Aorta (tissue), 5 donors: ENCODE results near the gene SPRED3. TPM values are rescaled to one million over a fixed set of nuclear protein-coding genes. Genes with fewer than 3 reads are reported as not detected.

Source experiments
- ATAC-seq: fragments of 200-7000 bp; cut with Tn5 transposase; one replicate; pipeline ENCODE4 v1.9.1; 2022; ENCODE audit warnings: moderate library complexity; ENCODE audit not compliant: low FRiP score
- DNase-seq, 2 donors: peaks; one replicate each; pipeline ENCODE4 v3.0.0-alpha.2; 2020
- H3K27ac ChIP-seq, 2 donors: one replicate each; pipeline ENCODE4 v1.5.1; 2013; ENCODE audit warnings: low read length in 2 of 2, mild to moderate bottlenecking in 2 of 2, moderate library complexity in 2 of 2, control low read depth in 1 of 2, inconsistent platforms in 1 of 2, low read depth in 1 of 2
- H3K27me3 ChIP-seq, 2 donors: one replicate each; pipeline ENCODE4 v1.6.1; 2013; ENCODE audit warnings: control low read depth in 1 of 2, low read length in 1 of 2, mild to moderate bottlenecking in 1 of 2, moderate library complexity in 1 of 2; ENCODE audit not compliant: insufficient read depth in 2 of 2, control insufficient read depth in 1 of 2
- H3K36me3 ChIP-seq, 2 donors: one replicate each; pipeline ENCODE4 v1.6.1; 2013; ENCODE audit warnings: control low read depth in 1 of 2, low read length in 1 of 2, mild to moderate bottlenecking in 1 of 2; ENCODE audit not compliant: insufficient read depth in 2 of 2, control insufficient read depth in 1 of 2
- H3K4me1 ChIP-seq, 2 donors: one replicate each; pipeline ENCODE4 v1.6.1; 2013; ENCODE audit warnings: low read length in 2 of 2, control low read depth in 1 of 2, mild to moderate bottlenecking in 1 of 2, moderate library complexity in 1 of 2; ENCODE audit not compliant: insufficient read depth in 2 of 2, control insufficient read depth in 1 of 2
- H3K4me3 ChIP-seq, 2 donors: one replicate each; pipeline ENCODE4 v1.5.1; 2013; ENCODE audit warnings: low read length in 2 of 2, control low read depth in 1 of 2, mild to moderate bottlenecking in 1 of 2
- H3K9me3 ChIP-seq: one replicate; pipeline ENCODE4 v1.6.1; 2013; ENCODE audit warnings: mild to moderate bottlenecking, low read length; ENCODE audit not compliant: control insufficient read depth
- WGBS, 2 donors: extraction: QIAGEN DNeasy Blood & Tissue Kit; methylation state at CpG; one replicate each; pipeline ENCODE4 v1.1.7; 2013; 5-methylcytosine and 5-hydroxymethylcytosine counted together
- intact Hi-C, 2 donors: fragments of 100-400 bp; cut with DNase I; formaldehyde crosslinking; loops; one replicate each; pipeline versions ENCODE4 v1.14.2 to v1.15.0; 2022
- polyA plus RNA-seq, 2 donors: library from polyadenylated mRNA; stranded (reverse); fragments of 200-250 nt; gene quantifications; one replicate each; pipeline ENCODE4 v1.2.3, GENCODE V29; 2013
- total RNA-seq, 2 donors: library from RNA; stranded (reverse); fragmentation: NEBNext Ultra II Directional; extraction: Animal tissue kit (Norgen Biotek cat#: 25700); gene quantifications; one replicate each; pipeline ENCODE4 v1.2.1, GENCODE V29; 2021
- donor health status: healthy with polysubstance abuse.
- donor health status: Bipolar disorder and iron deficiency.
- donor health status: DM: no; HTN: no; CAD: no.
- donor health status: DM: no; HTN: no; CAD: no.
- donor health status: DM: yes; HTN: yes; CAD: no.

SPRED3 gene
- total and polyA plus RNA-seq, 4 donors: 1.9 to 26.1 (median 15.5) TPM

DNA sequence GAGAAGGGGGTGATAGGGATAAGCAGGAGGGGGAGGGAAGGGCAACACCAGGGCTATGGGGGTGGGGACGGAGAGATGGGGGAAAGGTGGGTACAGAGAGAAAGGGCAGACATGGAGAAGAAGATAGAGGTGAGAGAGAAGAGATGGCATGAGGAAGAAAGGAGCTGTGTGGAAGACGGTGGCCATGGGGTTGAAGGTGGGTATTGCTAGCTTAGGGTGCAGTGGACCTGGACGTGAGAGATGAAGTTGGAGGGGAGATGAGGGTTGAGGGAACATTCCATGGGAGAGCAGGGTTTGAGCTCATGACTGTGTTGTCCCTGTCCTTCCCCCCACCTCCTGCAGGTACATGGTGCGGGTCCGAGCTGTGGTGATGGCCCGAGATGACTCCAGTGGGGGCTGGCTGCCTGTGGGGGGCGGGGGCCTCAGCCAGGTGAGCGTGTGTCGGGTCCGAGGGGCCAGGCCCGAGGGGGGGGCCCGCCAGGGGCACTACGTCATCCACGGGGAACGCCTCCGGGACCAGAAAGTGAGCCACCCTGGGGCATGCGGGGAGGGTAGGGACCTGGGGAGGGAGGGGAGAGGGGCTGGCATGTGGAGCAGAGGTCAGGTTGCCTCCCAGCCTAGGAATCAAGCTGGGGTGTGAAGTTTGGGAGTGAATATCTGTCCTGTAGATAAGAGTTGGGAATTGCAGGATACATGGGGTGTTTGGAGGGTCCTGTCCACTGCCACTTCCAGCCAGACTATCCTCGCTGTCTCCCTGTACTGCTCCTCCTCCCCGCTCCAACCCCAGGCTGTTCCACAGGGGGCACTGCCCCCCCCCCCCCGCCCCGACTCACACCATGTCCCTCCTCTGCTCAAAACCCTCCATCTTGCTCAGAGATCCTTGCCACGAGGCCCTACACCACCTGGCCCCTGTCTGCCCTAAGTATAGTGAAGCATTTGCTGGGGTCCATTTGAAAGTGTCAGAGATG, 1.7 kb downstream of the SPRED3 start:
- Histone ChIP-seq H3K9me3 (no peaks in the 10 kb centered on the region), H3K4me1 (no peaks in the 10 kb centered on the region), H3K27me3 (no peaks in the 10 kb centered on the region), H3K36me3 (no peaks in the 10 kb centered on the region), H3K27ac (no peak overlapping the region), H3K4me3 (no peak overlapping the region)
- ATAC-seq: no peak
- WGBS, 2 donors: 61 to 63% methylated on average over 16 to 22 of the region's 22 CpGs
- intact Hi-C loops: loop anchor here in 1 of 2 donors (5.0 to 10.0 kb wide), 3 partner anchors 53 to 345 kb away; partner anchors contain the start of gene CATSPERG
- DNase-seq: no peak

DNA sequence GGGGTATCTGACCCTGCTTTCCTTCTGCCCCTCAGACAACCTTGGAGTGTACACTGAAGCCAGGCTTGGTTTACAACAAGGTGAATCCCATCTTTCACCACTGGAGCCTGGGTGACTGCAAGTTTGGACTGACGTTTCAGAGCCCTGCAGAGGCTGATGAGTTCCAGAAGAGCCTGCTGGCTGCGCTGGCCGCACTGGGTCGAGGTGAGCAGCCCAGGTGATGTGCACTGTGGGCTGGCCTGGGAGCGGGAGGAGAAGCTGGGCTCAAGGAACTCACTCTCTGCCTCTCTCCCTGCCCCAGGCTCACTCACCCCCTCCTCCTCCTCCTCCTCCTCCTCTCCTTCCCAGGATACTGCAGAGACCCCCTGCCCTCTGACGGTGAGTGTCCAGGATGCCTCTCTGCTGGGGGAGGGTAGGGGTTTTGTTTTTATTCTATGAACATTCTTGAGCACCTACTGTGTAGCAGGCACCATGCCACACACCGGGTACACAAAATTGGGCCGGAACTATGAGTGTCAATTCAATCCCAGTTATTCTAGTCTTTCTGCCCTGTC, 3.5 kb downstream of the SPRED3 start:
- 73 to 79% methylated on average over 8 of the region's 8 CpGs for WGBS, 2 donors
- no peak overlapping the region for H3K27ac ChIP-seq
- H3K9me3 ChIP-seq: no peaks in the 10 kb centered on the region
- no peak overlapping the region for H3K4me3 ChIP-seq
- H3K4me1 ChIP-seq: no peaks in the 10 kb centered on the region
- ATAC-seq: no peak
- no peaks in the 10 kb centered on the region for H3K36me3 ChIP-seq
- DNase-seq: no peak
- intact Hi-C loops: loop anchor here in 1 of 2 donors (10.0 kb wide), 1 partner anchor 343 kb away; no protein-coding TSS in a partner anchor
- no peaks in the 10 kb centered on the region for H3K27me3 ChIP-seq

DNA sequence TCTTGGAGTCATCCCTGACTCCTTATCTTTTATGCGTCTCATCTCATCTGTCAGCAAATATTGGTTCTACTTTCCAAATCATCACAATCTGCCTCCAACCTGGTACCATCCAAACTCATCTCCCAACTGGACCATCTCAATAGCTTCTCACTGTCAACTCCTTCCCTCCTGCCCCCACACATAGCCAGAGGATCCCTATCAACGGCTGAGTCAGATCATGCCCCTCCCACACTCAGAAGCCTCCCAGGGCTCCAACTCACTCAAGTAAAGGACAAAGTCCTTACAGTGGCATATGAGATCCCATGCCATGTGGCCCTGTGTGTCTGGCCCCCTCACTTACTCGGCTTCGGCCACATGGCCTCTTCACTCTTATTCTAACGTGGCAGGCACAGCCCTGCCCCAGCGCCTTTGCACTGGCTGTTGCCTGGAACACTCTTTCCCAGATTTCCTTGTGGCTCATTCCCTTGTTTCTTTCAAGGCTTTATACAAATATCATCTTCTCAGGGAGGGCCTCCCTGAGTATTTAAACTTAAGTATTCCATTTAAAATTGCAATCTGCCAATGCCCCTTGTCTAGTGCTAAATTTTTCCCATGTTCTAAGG, 4.3 kb downstream of the SPRED3 start:
- Histone ChIP-seq H3K27me3 (no peaks in the 10 kb centered on the region), H3K4me3 (no peak overlapping the region), H3K27ac (no peak overlapping the region), H3K9me3 (no peaks in the 10 kb centered on the region), H3K36me3 (no peaks in the 10 kb centered on the region), H3K4me1 (no peaks in the 10 kb centered on the region)
- no peak for DNase-seq
- ATAC-seq: no peak
- WGBS, 2 donors: 82 to 83% methylated on average over 6 of the region's 6 CpGs
- intact Hi-C loops: loop anchor here in 1 of 2 donors (10.0 kb wide), 1 partner anchor 342 kb away; no protein-coding TSS in a partner anchor

DNA sequence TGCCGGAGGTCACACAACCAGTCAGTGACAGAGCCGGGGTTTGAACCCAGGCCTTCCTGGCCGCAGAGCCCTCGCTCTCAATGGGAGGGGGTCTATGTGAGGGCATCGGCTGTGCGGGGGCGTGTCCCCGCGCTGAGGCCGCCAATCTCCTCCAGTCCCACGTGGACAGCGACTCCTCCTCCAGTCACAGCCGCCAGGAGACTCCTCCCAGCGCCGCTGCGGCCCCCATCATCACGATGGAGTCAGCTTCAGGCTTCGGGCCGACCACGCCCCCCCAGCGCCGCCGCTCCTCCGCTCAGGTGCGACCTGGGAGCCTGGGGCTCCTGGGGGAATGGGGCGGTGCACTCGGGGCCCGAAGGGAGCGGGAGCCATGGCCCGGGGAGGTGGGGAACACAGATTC, 6.0 kb downstream of the SPRED3 start:
- no peaks in the 10 kb centered on the region for H3K4me1 ChIP-seq
- intact Hi-C loops: loop anchor here in 1 of 2 donors (10.0 kb wide), 1 partner anchor 340 kb away; no protein-coding TSS in a partner anchor
- no peak for DNase-seq
- no peaks in the 10 kb centered on the region for H3K9me3 ChIP-seq
- H3K4me3 ChIP-seq: no peak overlapping the region
- ATAC-seq: no peak
- WGBS, 2 donors: 20 to 23% methylated on average over 30 of the region's 30 CpGs
- H3K27me3 ChIP-seq: no peaks in the 10 kb centered on the region
- H3K36me3 ChIP-seq: no peaks in the 10 kb centered on the region
- no peak overlapping the region for H3K27ac ChIP-seq

DNA sequence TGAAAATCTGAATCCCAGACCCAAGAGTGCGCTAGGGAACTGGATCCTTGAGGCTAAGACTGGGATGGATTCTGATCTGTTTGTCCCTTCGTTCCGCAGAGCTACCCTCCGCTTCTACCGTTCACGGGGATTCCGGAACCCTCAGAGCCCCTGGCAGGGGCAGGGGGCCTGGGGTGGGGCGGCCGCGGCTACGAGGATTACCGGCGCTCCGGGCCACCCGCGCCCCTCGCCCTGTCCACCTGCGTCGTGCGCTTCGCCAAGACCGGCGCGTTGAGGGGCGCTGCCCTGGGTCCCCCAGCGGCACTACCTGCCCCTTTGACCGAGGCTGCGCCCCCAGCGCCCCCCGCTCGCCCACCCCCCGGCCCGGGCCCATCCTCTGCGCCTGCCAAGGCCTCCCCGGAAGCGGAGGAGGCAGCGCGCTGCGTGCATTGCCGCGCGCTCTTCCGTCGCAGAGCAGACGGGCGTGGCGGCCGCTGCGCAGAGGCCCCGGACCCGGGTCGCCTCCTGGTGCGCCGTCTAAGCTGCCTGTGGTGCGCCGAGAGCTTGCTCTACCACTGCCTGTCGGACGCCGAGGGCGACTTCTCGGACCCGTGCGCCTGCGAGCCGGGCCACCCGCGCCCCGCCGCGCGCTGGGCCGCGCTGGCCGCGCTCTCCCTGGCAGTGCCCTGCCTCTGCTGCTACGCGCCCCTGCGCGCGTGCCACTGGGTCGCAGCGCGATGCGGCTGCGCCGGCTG, 7.1 kb downstream of the SPRED3 start:
- WGBS, 2 donors: 20 to 22% methylated on average over 57 to 86 of the region's 86 CpGs

DNA sequence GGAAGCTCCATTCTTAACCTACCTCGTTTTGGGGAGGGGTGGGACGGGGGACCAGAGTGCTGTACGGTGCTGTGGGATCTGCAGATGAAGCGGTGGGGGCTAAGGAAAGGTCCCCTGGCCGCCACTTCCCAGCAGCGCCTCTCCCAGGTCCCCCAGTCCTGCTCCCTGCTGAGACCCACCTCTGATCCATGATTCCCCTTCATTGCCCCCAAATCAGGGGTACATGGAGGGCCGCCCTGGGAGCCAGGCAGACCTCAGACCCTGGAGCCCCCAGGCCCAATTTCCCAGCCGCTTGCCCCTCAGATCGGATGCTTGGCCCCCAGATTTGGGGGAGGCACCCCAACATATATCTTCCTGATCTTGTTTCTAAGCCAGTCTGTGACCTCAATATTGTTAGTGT, 10.6 kb downstream of the SPRED3 start:
- no peaks in the 10 kb centered on the region for H3K27me3 ChIP-seq
- DNase-seq (peak in 1 of 2 donors; percentile 55), ATAC-seq (no peak)
- H3K36me3 ChIP-seq: no peaks in the 10 kb centered on the region
- H3K4me3 ChIP-seq: no peak overlapping the region
- H3K27ac ChIP-seq: no peak overlapping the region
- 51 to 63% methylated on average over 9 of the region's 9 CpGs for WGBS, 2 donors
- no peaks in the 10 kb centered on the region for H3K9me3 ChIP-seq
- H3K4me1 ChIP-seq: no peaks in the 10 kb centered on the region
- intact Hi-C loops: loop anchor here in 1 of 2 donors (10.0 kb wide), 1 partner anchor 336 kb away; no protein-coding TSS in a partner anchor

More for the DNA sequence above, 7.1 kb downstream of the SPRED3 start:
- H3K27ac ChIP-seq: no peak overlapping the region
- DNase-seq: no peak
- no peaks in the 10 kb centered on the region for H3K9me3 ChIP-seq
- no peaks in the 10 kb centered on the region for H3K27me3 ChIP-seq
- no peak for ATAC-seq
- no peaks in the 10 kb centered on the region for H3K4me1 ChIP-seq
- no peak overlapping the region for H3K4me3 ChIP-seq
- intact Hi-C loops: loop anchor here in 1 of 2 donors (10.0 kb wide), 1 partner anchor 339 kb away; no protein-coding TSS in a partner anchor
- no peaks in the 10 kb centered on the region for H3K36me3 ChIP-seq

DNA sequence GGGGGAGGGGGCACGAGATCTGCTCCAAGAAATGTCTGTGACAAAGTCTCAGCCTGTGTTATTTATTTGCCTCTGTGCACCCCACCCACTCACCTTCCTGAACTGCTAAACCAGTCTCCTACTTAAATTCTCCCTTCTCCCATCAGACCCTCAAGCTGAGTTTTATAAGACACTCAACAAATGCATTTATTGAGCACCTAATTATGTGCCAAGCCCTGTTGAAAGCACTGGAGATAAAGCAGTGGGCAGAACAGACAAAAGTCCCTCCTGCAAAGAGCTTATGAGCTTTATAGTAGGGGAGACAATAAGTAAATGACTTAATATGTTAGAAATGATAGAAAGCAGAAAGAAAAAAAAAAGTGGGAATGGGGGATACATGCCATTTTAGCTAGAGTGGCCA, 11.0 kb downstream of the SPRED3 start:
- Histone ChIP-seq H3K27ac (no peak overlapping the region), H3K36me3 (no peaks in the 10 kb centered on the region), H3K4me1 (no peaks in the 10 kb centered on the region), H3K9me3 (no peaks in the 10 kb centered on the region), H3K27me3 (no peaks in the 10 kb centered on the region), H3K4me3 (no peak overlapping the region)
- ATAC-seq: no peak
- DNase-seq: no peak
- 31 to 60% methylated on average over 1 of the region's 1 CpG for WGBS, 2 donors
- intact Hi-C loops: loop anchor here in 1 of 2 donors (10.0 kb wide), 1 partner anchor 335 kb away; no protein-coding TSS in a partner anchor

DNA sequence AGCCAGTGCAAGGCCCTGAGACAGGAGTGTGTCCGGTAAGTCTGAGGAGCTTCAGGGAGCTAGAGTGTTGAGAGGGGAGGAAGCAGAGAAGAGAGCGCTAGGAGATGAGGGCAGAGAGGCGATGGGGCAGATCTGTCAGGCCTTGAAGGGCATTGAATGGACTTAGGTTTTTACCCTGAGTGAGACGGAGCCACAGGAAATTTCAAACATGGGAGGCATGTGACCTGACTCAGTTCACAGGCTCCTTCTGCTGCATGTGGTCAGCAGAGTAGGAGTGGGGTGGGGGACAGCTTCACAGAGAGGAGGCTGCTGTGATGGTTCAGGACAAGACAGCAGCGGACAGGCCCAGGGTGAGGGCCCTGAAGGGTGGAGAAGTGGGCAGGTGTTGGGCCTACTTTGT, 11.9 kb downstream of the SPRED3 start:
- H3K4me1 ChIP-seq: no peaks in the 10 kb centered on the region
- WGBS, 2 donors: 56 to 58% methylated on average over 5 of the region's 5 CpGs
- H3K36me3 ChIP-seq: no peaks in the 10 kb centered on the region
- no peaks in the 10 kb centered on the region for H3K9me3 ChIP-seq
- DNase-seq (peak in 1 of 2 donors; percentile 48), ATAC-seq (no peak)
- no peak overlapping the region for H3K27ac ChIP-seq
- no peaks in the 10 kb centered on the region for H3K27me3 ChIP-seq
- intact Hi-C loops: loop anchor here (5.0 to 10.0 kb wide), 2 partner anchors 232 to 484 kb away; no protein-coding TSS in a partner anchor
- no peak overlapping the region for H3K4me3 ChIP-seq
